ENCODE results near the gene ATXN7L2.

The ATXN7L2 gene

GRCh38 chr1:109490029-109490933 lies 6.6 kb downstream of the ATXN7L2 start:
- TF ChIP-seq Cebpa-rat (IDR thresholded peaks at IDR 0.05), result no peak
- H3K27ac ChIP-seq, result no peak overlapping the region
- peak overlapping the region in 5 of 11 experiments; percentile 26 to 69 (median 59); a peak in 7 of 22 replicates for H3K4me2 ChIP-seq
- peaks cover 26 to 61% (median 56%) of the 10 kb centered on the region in 10 experiments for H3K4me1 ChIP-seq
- H3K9me3 ChIP-seq (replicated peaks in 1 of 11), result no peaks in the 10 kb centered on the region
- H4K20me1 ChIP-seq, result peaks cover 0 to 59% (median 14%) of the 10 kb centered on the region in 11 experiments; a peak in 12 of 22 replicates
- H3K4me3 ChIP-seq, result no peak overlapping the region
- no peaks in the 10 kb centered on the region for H3K27me3 ChIP-seq
- peaks cover 18 to 78% (median 66%) of the 10 kb centered on the region in 11 experiments for H3K36me3 ChIP-seq
- peak overlapping the region in 7 of 11 experiments; percentile 3 to 61 (median 42); a peak in 8 of 22 replicates for H3K9ac ChIP-seq

GRCh38 chr1:109490934-109491302 lies 7.2 kb downstream of the ATXN7L2 start:
- H4K20me1 ChIP-seq, result peaks cover 0 to 59% (median 19%) of the 10 kb centered on the region in 11 experiments; a peak in 14 of 22 replicates
- H3K4me2 ChIP-seq, result no peak overlapping the region
- peaks cover 22 to 79% (median 71%) of the 10 kb centered on the region in 11 experiments for H3K36me3 ChIP-seq
- H3K4me3 ChIP-seq, result no peak overlapping the region
- no peak for TF ChIP-seq Cebpa-rat (IDR thresholded peaks at IDR 0.05)
- H3K27ac ChIP-seq, result no peak overlapping the region
- no peaks in the 10 kb centered on the region for H3K9me3 ChIP-seq (replicated peaks in 1 of 11)
- H3K9ac ChIP-seq, result 0 out of 22 replicates have a peak overlapping the region, but pooled peaks of 1 of the 11 experiments have one; percentile 16
- H3K27me3 ChIP-seq, result no peaks in the 10 kb centered on the region
- peaks cover 26 to 61% (median 56%) of the 10 kb centered on the region in 10 experiments for H3K4me1 ChIP-seq

GRCh38 chr1:109491372-109491771 lies 7.7 kb downstream of the ATXN7L2 start:
- H3K9me3 ChIP-seq (replicated peaks in 1 of 11), result no peaks in the 10 kb centered on the region
- H3K9ac ChIP-seq, result 0 out of 22 replicates have a peak overlapping the region, but pooled peaks of 1 of the 11 experiments have one; percentile 16
- H3K4me1 ChIP-seq, result peaks cover 28 to 60% (median 55%) of the 10 kb centered on the region in 10 experiments
- no peaks in the 10 kb centered on the region for H3K27me3 ChIP-seq
- TF ChIP-seq Cebpa-rat (IDR thresholded peaks at IDR 0.05), result no peak
- peaks cover 0 to 59% (median 19%) of the 10 kb centered on the region in 11 experiments; a peak in 14 of 22 replicates for H4K20me1 ChIP-seq
- H3K4me3 ChIP-seq, result no peak overlapping the region
- H3K36me3 ChIP-seq, result peaks cover 26 to 79% (median 71%) of the 10 kb centered on the region in 11 experiments
- H3K4me2 ChIP-seq, result no peak overlapping the region
- no peak overlapping the region for H3K27ac ChIP-seq

GRCh38 chr1:109492779-109493178 lies 9.1 kb downstream of the ATXN7L2 start:
- no peaks in the 10 kb centered on the region for H3K9me3 ChIP-seq (replicated peaks in 1 of 11)
- H3K27me3 ChIP-seq, result no peaks in the 10 kb centered on the region
- H3K4me1 ChIP-seq, result peaks cover 41 to 73% (median 66%) of the 10 kb centered on the region in 10 experiments
- TF ChIP-seq Cebpa-rat (IDR thresholded peaks at IDR 0.05), result no peak
- peak overlapping the region in 9 of 11 experiments; percentile 15 to 86 (median 79); a peak in 7 of 22 replicates for H3K9ac ChIP-seq
- peaks cover 36 to 79% (median 70%) of the 10 kb centered on the region in 11 experiments for H3K36me3 ChIP-seq
- no peak overlapping the region for H3K4me3 ChIP-seq
- peaks cover 4 to 70% (median 32%) of the 10 kb centered on the region in 11 experiments; a peak in 18 of 22 replicates for H4K20me1 ChIP-seq
- H3K4me2 ChIP-seq, result peak overlapping the region; percentile 54 to 89 (median 75); a peak in 20 of 22 replicates
- no peak overlapping the region for H3K27ac ChIP-seq

DNA sequence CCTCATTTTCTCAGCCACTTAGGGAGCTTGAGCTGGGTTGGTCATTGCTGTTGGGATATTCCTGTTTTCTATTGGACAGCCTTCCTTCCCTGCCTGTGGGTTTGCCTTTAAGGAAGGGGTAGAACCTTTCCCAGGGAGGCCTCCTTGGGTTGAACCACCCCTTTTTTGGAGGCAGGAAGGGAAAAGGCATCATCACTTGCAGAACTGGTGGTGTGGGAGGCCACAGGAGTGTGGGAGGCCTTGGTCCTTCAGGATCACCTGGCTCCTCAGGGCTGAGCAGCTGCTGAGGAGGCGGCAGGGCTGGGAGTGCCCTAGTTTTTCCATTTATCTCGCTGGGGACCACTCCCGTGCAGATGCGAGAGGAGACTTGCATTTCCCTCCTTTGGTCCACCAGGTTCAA lies 9.5 kb downstream of the ATXN7L2 start:
- H3K9me3 ChIP-seq (replicated peaks in 1 of 11), result no peaks in the 10 kb centered on the region
- peak overlapping the region; percentile 64 to 86 (median 78) for H3K9ac ChIP-seq
- H3K4me1 ChIP-seq, result peaks cover 45 to 78% (median 69%) of the 10 kb centered on the region in 10 experiments
- peaks cover 9 to 73% (median 36%) of the 10 kb centered on the region in 11 experiments; a peak in 18 of 22 replicates for H4K20me1 ChIP-seq
- H3K36me3 ChIP-seq, result peaks cover 35 to 79% (median 69%) of the 10 kb centered on the region in 11 experiments
- H3K4me3 ChIP-seq, result peak overlapping the region in 3 of 10 experiments; percentile 69 to 80 (median 76); a peak in 5 of 20 replicates
- no peak for TF ChIP-seq Cebpa-rat (IDR thresholded peaks at IDR 0.05)
- peak overlapping the region; percentile 54 to 89 (median 75) for H3K4me2 ChIP-seq
- peak overlapping the region in 3 of 11 experiments; percentile 49 to 72 (median 70); a peak in 2 of 22 replicates for H3K27ac ChIP-seq
- H3K27me3 ChIP-seq, result no peaks in the 10 kb centered on the region

GRCh38 chr1:109493805-109494539 lies 10.3 kb downstream of the ATXN7L2 start, which contains the start of gene CYB561D1:
Gene CYB561D1, plus strand, starts transcription at chr1:109494094. Its CDS starts 46 bp downstream, at chr1:109494140.
- H3K9me3 ChIP-seq (replicated peaks in 1 of 11), result no peaks in the 10 kb centered on the region
- peak within 1 kb of the TSS; percentile 69 to 94 (median 76) for H3K4me3 ChIP-seq
- peak within 1 kb of the TSS in 10 of 11 experiments; percentile 43 to 81 (median 71); a peak in 21 of 22 replicates for H3K27ac ChIP-seq
- H3K9ac ChIP-seq, result peak within 1 kb of the TSS; percentile 64 to 86 (median 78)
- no peak for TF ChIP-seq Cebpa-rat (IDR thresholded peaks at IDR 0.05)
- H3K36me3 ChIP-seq, result peaks cover 29 to 77% (median 61%) of the 10 kb centered on the region in 11 experiments
- peak within 1 kb of the TSS; percentile 68 to 98 (median 87) for H3K4me2 ChIP-seq
- H3K27me3 ChIP-seq, result no peaks in the 10 kb centered on the region
- H3K4me1 ChIP-seq, result peaks cover 53 to 79% (median 69%) of the 10 kb centered on the region in 10 experiments
- H4K20me1 ChIP-seq, result peaks cover 9 to 75% (median 43%) of the 10 kb centered on the region in 11 experiments; a peak in 18 of 22 replicates

DNA sequence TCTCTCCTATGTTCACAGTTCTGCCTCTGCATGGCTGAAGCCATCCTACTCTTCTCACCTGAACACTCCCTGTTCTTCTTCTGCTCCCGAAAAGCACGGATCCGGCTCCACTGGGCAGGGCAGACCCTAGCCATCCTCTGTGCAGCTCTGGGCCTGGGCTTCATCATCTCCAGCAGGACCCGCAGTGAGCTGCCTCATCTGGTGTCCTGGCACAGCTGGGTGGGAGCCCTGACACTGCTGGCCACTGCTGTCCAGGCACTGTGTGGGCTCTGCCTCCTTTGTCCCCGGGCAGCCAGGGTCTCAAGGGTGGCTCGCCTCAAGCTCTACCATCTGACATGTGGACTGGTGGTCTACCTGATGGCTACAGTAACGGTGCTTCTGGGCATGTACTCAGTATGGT lies 12.0 kb downstream of the ATXN7L2 start:
- Histone ChIP-seq H3K4me3 (no peak overlapping the region), H3K9ac (peak overlapping the region in 4 of 11 experiments; percentile 18 to 86 (median 68); a peak in 5 of 22 replicates), H3K36me3 (peaks cover 34 to 79% (median 56%) of the 10 kb centered on the region in 11 experiments), H3K27ac (no peak overlapping the region), H3K4me2 (peak overlapping the region; percentile 68 to 98 (median 87); a peak in 17 of 22 replicates), H3K27me3 (no peaks in the 10 kb centered on the region), H3K9me3 (replicated peaks in 1 of 11) (no peaks in the 10 kb centered on the region), H4K20me1 (peaks cover 9 to 83% (median 61%) of the 10 kb centered on the region in 11 experiments; a peak in 19 of 22 replicates), H3K4me1 (peaks cover 65 to 83% (median 75%) of the 10 kb centered on the region in 10 experiments)
- no peak for TF ChIP-seq Cebpa-rat (IDR thresholded peaks at IDR 0.05)

All from BLaER1 treated with 17β-estradiol and CSF1 and Interleukin-3, amounts not matched to agents 10 nM and 100 nM (cell line).